Neural cell (in vitro differentiated cells): ENCODE data around the gene TPPP3.

Experiments used
- EP300 ChIP-seq: fragments of 450-650 bp; conservative IDR thresholded peaks from 2 replicates; pipeline ENCODE4 v1.6.1; 2014; ENCODE audit warnings: antibody characterized with exemption, mild to moderate bottlenecking, moderate library complexity; ENCODE audit not compliant: poor library complexity, severe bottlenecking
- EZH2 ChIP-seq: fragments of 200-600, 300-800 bp; shearing (Covaris generic), sonication (generic); IDR thresholded peaks from 2 replicates; pipeline ENCODE4 v1.6.1; 2014; ENCODE audit warnings: antibody characterized with exemption, low read length, borderline replicate concordance, mild to moderate bottlenecking; ENCODE audit not compliant: insufficient read depth, poor library complexity, severe bottlenecking

DNA sequence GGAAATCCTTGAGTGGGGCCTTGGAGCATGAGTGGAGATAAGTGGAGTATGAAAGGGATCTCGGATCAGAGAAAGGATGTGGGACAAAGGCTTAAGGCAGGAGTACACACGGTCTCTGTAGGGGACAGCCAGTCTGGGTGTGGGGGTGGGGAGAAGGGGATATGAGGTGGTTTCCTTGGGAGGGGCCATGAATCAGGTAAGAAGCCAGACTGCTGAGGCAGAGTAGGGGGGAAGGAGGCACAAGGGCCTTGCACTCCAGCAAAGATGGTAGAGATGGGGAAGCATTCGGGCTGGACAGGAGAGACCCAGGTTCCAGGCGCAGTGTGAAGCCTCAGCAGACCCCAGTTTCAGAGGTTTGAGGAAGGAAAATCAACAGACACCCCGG lies 39.2 kb upstream of the TPPP3 start:
- TF ChIP-seq EZH2 (no peak), EP300 (no peak)
